H1 (cell line): ENCODE measurements around the gene SERINC4. TPM values are rescaled to one million over a fixed set of nuclear protein-coding genes. Genes with fewer than 3 reads are reported as not detected.

ENCODE experiments used
- BCL11A ChIP-seq, 2 experiments: IDR thresholded peaks; one replicate each; pipeline ENCODE4 v1.6.1; 2011; ENCODE audit warnings: low read depth in 2 of 2, low read length in 2 of 2, mild to moderate bottlenecking in 2 of 2
- CBX8 ChIP-seq: fragments of 300-800, 300-1000 bp; sonication (generic); IDR thresholded peaks from 2 replicates; pipeline ENCODE4 v1.7.1; 2016; ENCODE audit warnings: low read depth, low read length, borderline replicate concordance
- CHD7 ChIP-seq: fragments of 300-600 bp; sonication (generic); IDR thresholded peaks from 2 replicates; pipeline ENCODE4 v1.7.1; 2012; ENCODE audit warnings: low read length, moderate library complexity, mild to moderate bottlenecking, inconsistent platforms; ENCODE audit not compliant: insufficient replicate concordance
- polyA plus RNA-seq, 7 experiments: library from polyadenylated mRNA; depleted of rRNA in 3 of 7; stranded (reverse) in 5 of 7; unstranded in 2 of 7; fragments of >200 nt in 5 of 7; fragments of 200-250 nt in 2 of 7; gene quantifications; 1 replicate in 5 of 7; 2 replicates in 1 of 7; 4 replicates in 1 of 7; pipeline versions ENCODE4 v1.2.1 to v1.2.3, GENCODE V29; 2011 to 2013; ENCODE audit warnings: missing spikeins in 2 of 7, mixed read lengths in 2 of 7
- total RNA-seq: library from RNA; stranded (reverse); fragmentation: NEBNext Ultra II Directional; extraction: Animal tissue kit (Norgen Biotek cat#: 25700); gene quantifications from 2 replicates; pipeline ENCODE4 v1.2.1, GENCODE V29; 2021

SERINC4 gene
- total and polyA plus RNA-seq, 2 of the 8 experiments (the other 6 are each of a cell fraction or from before 2014, with no cell fraction given), result 0.08 TPM; not detected in 1

GRCh38 chr15:43763819-43764446 is 36.1 kb downstream of the SERINC4 start (continued):
- TF ChIP-seq CHD7, result no peak
- no peak for TF ChIP-seq CBX8
- TF ChIP-seq BCL11A (IDR thresholded peaks at IDR 0.05; ENCODE audit: low read depth in 2 of 2, low read length in 2 of 2), result no peak
